GM19438 (cell line): ENCODE data around the gene TNRC6B.
A peak's percentile ranks its signal among the peaks of the same experiment; 100 is the strongest.
"Not testable (repeated sequence)": the region's sequence is repeated elsewhere in the genome, so short reads cannot be mapped to it uniquely, and the experiment has no call there.

Source experiments
- ATAC-seq: cut with Tn5 transposase; IDR thresholded peaks from one replicate; pipeline ENCODE4 v1.9.1; 2021; ENCODE audit warnings: low read depth; ENCODE audit not compliant: unreplicated experiment

TNRC6B gene

GRCh38 chr22:40177738-40178416 lies at the start of gene TNRC6B:
TNRC6B (plus strand) TSS chr22:40177925; CDS start chr22:40178136, 211 bp downstream.
- peak; percentile 85 for ATAC-seq

- no peak for ATAC-seq
These were observed 48.7 kb upstream of the TNRC6B start for GRCh38 chr22:40128989-40129388.

- ATAC-seq, result no peak
These were observed 40.6 kb upstream of the TNRC6B start for GRCh38 chr22:40137132-40137531.

GRCh38 chr22:40138866-40139265 lies 38.9 kb upstream of the TNRC6B start:
- ATAC-seq, result no peak

GRCh38 chr22:40147388-40148176 lies 30.1 kb upstream of the TNRC6B start:
- ATAC-seq, result no peak

- no peak for ATAC-seq
These were observed 24.5 kb upstream of the TNRC6B start for GRCh38 chr22:40153192-40153591.

- ATAC-seq, result no peak
These were observed 24.0 kb upstream of the TNRC6B start for GRCh38 chr22:40153705-40154104.

GRCh38 chr22:40156001-40156516 lies 21.7 kb upstream of the TNRC6B start:
- no peak for ATAC-seq

GRCh38 chr22:40156682-40157081 lies 21.0 kb upstream of the TNRC6B start:
- not testable (repeated sequence) for ATAC-seq

- ATAC-seq, result no peak
These were observed 20.3 kb upstream of the TNRC6B start for GRCh38 chr22:40157330-40157945.

GRCh38 chr22:40161194-40161593 lies 16.5 kb upstream of the TNRC6B start:
- no peak for ATAC-seq

GRCh38 chr22:40165537-40165936 lies 12.2 kb upstream of the TNRC6B start:
- not testable (repeated sequence) for ATAC-seq

GRCh38 chr22:40175611-40176244 lies 2.0 kb upstream of the TNRC6B start:
- no peak for ATAC-seq

GRCh38 chr22:40176921-40177737 lies 596 bp upstream of the TNRC6B start:
- no peak for ATAC-seq

GRCh38 chr22:40178417-40179409 lies 988 bp downstream of the TNRC6B start:
- ATAC-seq, result no peak

GRCh38 chr22:40179526-40179925 lies 1.8 kb downstream of the TNRC6B start:
- ATAC-seq, result no peak

GRCh38 chr22:40180403-40180802 lies 2.7 kb downstream of the TNRC6B start:
- ATAC-seq, result no peak

GRCh38 chr22:40181323-40181722 lies 3.6 kb downstream of the TNRC6B start:
- ATAC-seq, result no peak
